ENCODE results near the gene CFAP46. TPM values are rescaled to one million over a fixed set of nuclear protein-coding genes. Genes with fewer than 3 reads are reported as not detected.
"Not testable (repeated sequence)": the region's sequence is repeated elsewhere in the genome, so short reads cannot be mapped to it uniquely, and the experiment has no call there.

CFAP46 gene
- total RNA-seq, 2 experiments from 2014 or later = 0.34 TPM; not detected in 1

GRCh38 chr10:132774181-132774901 lies 168.0 kb downstream of the CFAP46 start:
- ChIA-PET CTCF (no interaction called here), POLR2A (no interaction called here)
- DNase-seq (no peak), ATAC-seq (no peak)
- no peaks in the 10 kb centered on the region for H3K9me3 Mint-ChIP-seq
- TF ChIP-seq, protein P1, sequence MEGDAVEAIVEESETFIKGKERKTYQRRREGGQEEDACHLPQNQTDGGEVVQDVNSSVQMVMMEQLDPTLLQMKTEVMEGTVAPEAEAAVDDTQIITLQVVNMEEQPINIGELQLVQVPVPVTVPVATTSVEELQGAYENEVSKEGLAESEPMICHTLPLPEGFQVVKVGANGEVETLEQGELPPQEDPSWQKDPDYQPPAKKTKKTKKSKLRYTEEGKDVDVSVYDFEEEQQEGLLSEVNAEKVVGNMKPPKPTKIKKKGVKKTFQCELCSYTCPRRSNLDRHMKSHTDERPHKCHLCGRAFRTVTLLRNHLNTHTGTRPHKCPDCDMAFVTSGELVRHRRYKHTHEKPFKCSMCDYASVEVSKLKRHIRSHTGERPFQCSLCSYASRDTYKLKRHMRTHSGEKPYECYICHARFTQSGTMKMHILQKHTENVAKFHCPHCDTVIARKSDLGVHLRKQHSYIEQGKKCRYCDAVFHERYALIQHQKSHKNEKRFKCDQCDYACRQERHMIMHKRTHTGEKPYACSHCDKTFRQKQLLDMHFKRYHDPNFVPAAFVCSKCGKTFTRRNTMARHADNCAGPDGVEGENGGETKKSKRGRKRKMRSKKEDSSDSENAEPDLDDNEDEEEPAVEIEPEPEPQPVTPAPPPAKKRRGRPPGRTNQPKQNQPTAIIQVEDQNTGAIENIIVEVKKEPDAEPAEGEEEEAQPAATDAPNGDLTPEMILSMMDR (IDR thresholded peaks at IDR 0.05) = no peak
- intact Hi-C loops (cut with micrococcal nuclease) = no loop called here
- no peaks in the 10 kb centered on the region for H3K27me3 Mint-ChIP-seq
- peaks cover 7% of the 10 kb centered on the region for H3K36me3 Mint-ChIP-seq (ENCODE audit: low read depth)
- H3K27ac Mint-ChIP-seq = no peak overlapping the region
- no peak overlapping the region for H3K4me3 Mint-ChIP-seq
- H3K4me1 Mint-ChIP-seq (ENCODE audit: low read depth) = no peaks in the 10 kb centered on the region

DNA sequence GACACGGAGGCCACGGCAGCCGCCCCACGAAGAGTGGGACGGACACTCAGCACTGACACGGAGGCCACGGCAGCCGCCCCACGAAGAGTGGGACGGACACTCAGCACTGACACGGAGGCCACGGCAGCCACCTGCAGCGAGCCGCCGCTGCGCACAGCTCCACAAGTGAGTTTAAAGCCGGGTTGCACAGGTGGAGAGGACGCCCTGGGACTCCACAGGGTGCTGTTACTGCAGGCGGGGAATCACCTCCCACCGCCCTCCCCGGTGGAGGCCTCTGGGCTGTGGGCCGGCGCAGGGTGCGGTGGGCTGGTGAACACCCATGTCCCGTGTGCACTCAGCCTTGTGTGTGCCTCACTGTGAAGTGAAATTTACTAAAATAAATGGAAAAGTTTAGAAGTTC lies 169.6 kb downstream of the CFAP46 start:
- H3K27me3 Mint-ChIP-seq; DNase-seq; H3K4me3 Mint-ChIP-seq; H3K9me3 Mint-ChIP-seq; POLR2A ChIA-PET; H3K4me1 Mint-ChIP-seq (ENCODE audit: low read depth); CTCF ChIA-PET; H3K27ac Mint-ChIP-seq; ATAC-seq; intact Hi-C loops (cut with micrococcal nuclease): not testable (repeated sequence)
- peaks cover 12% of the 10 kb centered on the region for H3K36me3 Mint-ChIP-seq (ENCODE audit: low read depth)

GRCh38 chr10:132770061-132771021 lies 172.0 kb downstream of the CFAP46 start:
- Mint-ChIP-seq H3K4me3 (no peak overlapping the region), H3K27me3 (no peaks in the 10 kb centered on the region), H3K4me1 (ENCODE audit: low read depth) (no peaks in the 10 kb centered on the region), H3K27ac (no peak overlapping the region), H3K9me3 (no peaks in the 10 kb centered on the region), H3K36me3 (ENCODE audit: low read depth) (peaks cover 16% of the 10 kb centered on the region)
- ChIA-PET POLR2A (no interaction called here), CTCF (no interaction called here)
- TF ChIP-seq, protein P1 (IDR thresholded peaks at IDR 0.05) = no peak
- no peak for DNase-seq
- no peak for ATAC-seq
- intact Hi-C loops (cut with micrococcal nuclease) = no loop called here

DNA sequence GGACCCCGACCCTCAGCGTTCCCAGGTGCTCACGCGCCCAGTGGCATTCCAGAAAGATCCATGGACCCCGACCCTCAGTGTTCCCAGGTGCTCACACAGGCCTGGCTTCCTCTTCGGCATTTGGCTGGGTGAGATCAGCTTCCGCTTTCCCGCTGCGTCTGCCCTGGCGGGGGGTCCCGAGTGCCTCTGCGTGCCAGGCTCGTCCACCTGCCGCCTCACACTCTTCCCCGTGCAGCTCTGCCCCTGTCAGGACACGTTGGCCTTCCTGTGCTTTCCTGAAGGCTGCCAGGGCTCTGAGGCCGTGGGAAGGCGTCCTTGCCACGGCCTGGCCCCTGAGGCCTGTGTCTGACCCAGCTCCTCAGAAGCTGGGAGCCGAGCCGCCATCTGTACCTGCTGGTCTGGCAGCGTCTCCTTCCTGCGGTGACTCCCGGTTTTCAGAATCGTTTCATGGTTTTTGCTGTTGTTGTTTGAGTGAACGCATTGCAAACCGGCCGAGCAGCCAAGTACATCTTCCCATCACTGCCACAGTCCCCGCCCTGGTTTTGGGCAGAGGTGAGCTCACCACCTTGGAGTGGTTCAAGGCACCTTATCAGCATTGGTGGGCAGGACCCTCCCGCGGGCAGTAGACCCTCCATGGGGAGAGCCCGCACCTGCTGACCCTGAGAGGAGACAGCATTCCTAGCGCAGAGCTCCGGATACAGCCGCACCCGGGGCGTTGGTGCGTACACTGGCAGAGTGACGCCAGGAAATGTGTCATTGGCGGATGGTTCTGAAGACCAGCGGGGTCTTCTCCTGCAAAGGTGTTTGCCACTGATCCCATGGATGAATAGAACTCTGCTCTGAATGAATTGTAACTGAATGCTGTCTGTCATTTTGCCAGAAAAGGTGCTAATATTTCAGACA lies 173.8 kb downstream of the CFAP46 start:
- POLR2A ChIA-PET = no interaction called here

DNA sequence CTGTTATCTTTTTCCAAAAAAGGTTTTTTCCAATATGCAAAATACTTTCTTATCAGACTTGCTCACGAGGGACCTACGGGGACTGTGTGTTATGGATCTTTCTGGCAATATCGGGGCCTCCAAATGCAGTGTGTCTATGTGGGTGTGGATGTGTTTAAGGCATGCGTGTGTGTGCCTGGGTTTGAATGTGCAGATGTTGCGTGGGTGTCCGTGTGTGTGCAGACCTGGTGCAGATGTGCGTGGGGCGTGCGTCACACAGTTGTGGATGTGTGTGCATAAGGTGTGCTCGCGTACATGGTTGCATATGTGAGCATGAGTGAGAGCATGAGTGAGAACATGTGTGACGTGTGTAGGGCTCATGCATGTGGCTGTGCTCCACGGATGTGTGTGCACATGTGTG lies 176.1 kb downstream of the CFAP46 start:
- ChIA-PET POLR2A (no interaction called here), CTCF (no interaction called here)
- no peak for DNase-seq
- Mint-ChIP-seq H3K4me3 (no peak overlapping the region), H3K9me3 (no peaks in the 10 kb centered on the region), H3K27me3 (no peaks in the 10 kb centered on the region), H3K27ac (no peak overlapping the region), H3K4me1 (ENCODE audit: low read depth) (peaks cover 13% of the 10 kb centered on the region), H3K36me3 (ENCODE audit: low read depth) (peaks cover 17% of the 10 kb centered on the region)
- intact Hi-C loops (cut with micrococcal nuclease) = no loop called here
- TF ChIP-seq, protein P1 (IDR thresholded peaks at IDR 0.05) = no peak
- ATAC-seq = no peak

More for the DNA sequence above, 173.8 kb downstream of the CFAP46 start:
- DNase-seq (no peak), ATAC-seq (no peak)
- H3K27me3 Mint-ChIP-seq = no peaks in the 10 kb centered on the region
- CTCF ChIA-PET = no interaction called here
- no peaks in the 10 kb centered on the region for H3K9me3 Mint-ChIP-seq
- intact Hi-C loops (cut with micrococcal nuclease) = no loop called here
- no peaks in the 10 kb centered on the region for H3K4me1 Mint-ChIP-seq (ENCODE audit: low read depth)
- H3K27ac Mint-ChIP-seq = no peak overlapping the region
- H3K4me3 Mint-ChIP-seq = no peak overlapping the region
- TF ChIP-seq, protein P1 (IDR thresholded peaks at IDR 0.05) = no peak
- peaks cover 16% of the 10 kb centered on the region for H3K36me3 Mint-ChIP-seq (ENCODE audit: low read depth)

All from activated CD8-positive, alpha-beta T cell treated with anti-CD3 and anti-CD28 coated beads for 36 hours (primary cell).